ENCODE data around the gene PGM1.

GRCh38 chr1:63617450-63617849 lies 24.2 kb downstream of the PGM1 start:
- TF ChIP-seq SPI1 (IDR thresholded peaks at IDR 0.05; ENCODE audit: low read depth, low read length) (no peak), POLR2A (IDR thresholded peaks at IDR 0.05; ENCODE audit: low read depth, low read length) (no peak), POLR2AphosphoS5 (IDR thresholded peaks at IDR 0.05; ENCODE audit: low read depth, low read length) (no peak)
